ENCODE results near the gene RFESD.
"Not testable (repeated sequence)": the region's sequence is repeated elsewhere in the genome, so short reads cannot be mapped to it uniquely, and the experiment has no call there.

The RFESD gene

GRCh38 chr5:95632942-95633341, 13.6 kb upstream of the RFESD start:
- H3K4me1 Mint-ChIP-seq (ENCODE audit: low read depth in 2 of 2) = peaks cover 9 to 15% of the 10 kb centered on the region in 2 donors
- not testable (repeated sequence) for H3K27me3 Mint-ChIP-seq; H3K27ac Mint-ChIP-seq; H3K9me3 Mint-ChIP-seq; DNase-seq; ATAC-seq (replicated peaks); H3K4me3 Mint-ChIP-seq; H3K36me3 Mint-ChIP-seq (ENCODE audit: insufficient read depth)

DNA sequence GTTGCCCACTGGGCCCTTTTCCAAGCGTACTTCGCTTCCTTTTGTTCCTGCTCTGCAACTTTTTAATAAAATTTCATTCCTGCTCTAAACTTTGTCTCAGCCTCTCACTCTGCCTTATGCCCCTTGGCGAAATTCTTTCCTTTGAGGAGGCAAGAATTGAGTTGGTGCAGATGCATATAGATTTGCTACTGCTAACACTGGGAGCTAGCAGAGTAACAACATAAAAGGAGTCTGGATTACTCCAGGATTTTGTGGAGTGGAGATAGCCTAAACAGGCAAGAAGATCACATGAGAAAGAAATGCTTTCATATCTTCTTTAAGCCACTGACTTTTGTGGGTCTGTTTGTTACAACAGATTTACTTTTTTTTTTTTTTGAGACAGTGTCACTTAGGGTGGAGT, 12.9 kb upstream of the RFESD start:
- no peak overlapping the region for H3K27ac Mint-ChIP-seq
- H3K27me3 Mint-ChIP-seq = peaks cover 14 to 16% of the 10 kb centered on the region in 2 donors
- H3K9me3 Mint-ChIP-seq = no peaks in the 10 kb centered on the region
- no peak for ATAC-seq (replicated peaks)
- H3K4me1 Mint-ChIP-seq (ENCODE audit: low read depth in 2 of 2) = peaks cover 9 to 15% of the 10 kb centered on the region in 2 donors
- no peak overlapping the region for H3K4me3 Mint-ChIP-seq
- H3K36me3 Mint-ChIP-seq (ENCODE audit: insufficient read depth) = peaks cover 6% of the 10 kb centered on the region
- DNase-seq = no peak

GRCh38 chr5:95634081-95634480, 12.5 kb upstream of the RFESD start:
- H3K36me3 Mint-ChIP-seq (ENCODE audit: insufficient read depth) = peaks cover 6% of the 10 kb centered on the region
- H3K27me3 Mint-ChIP-seq = peaks cover 17 to 21% of the 10 kb centered on the region in 2 donors
- no peak for ATAC-seq (replicated peaks)

GRCh38 chr5:95638632-95639031, 7.9 kb upstream of the RFESD start:
- Mint-ChIP-seq H3K4me3 (no peak overlapping the region), H3K27ac (no peak overlapping the region), H3K36me3 (ENCODE audit: insufficient read depth) (no peaks in the 10 kb centered on the region), H3K9me3 (no peaks in the 10 kb centered on the region), H3K4me1 (ENCODE audit: low read depth in 2 of 2) (no peaks in the 10 kb centered on the region), H3K27me3 (peaks cover 24 to 27% of the 10 kb centered on the region in 2 donors)
- DNase-seq (no peak), ATAC-seq (replicated peaks) (no peak)

More at GRCh38 chr5:95634081-95634480, 12.5 kb upstream of the RFESD start:
- Mint-ChIP-seq H3K27ac (no peak overlapping the region), H3K4me3 (no peak overlapping the region), H3K9me3 (no peaks in the 10 kb centered on the region), H3K4me1 (ENCODE audit: low read depth in 2 of 2) (peaks cover 9 to 15% of the 10 kb centered on the region in 2 donors)
- no peak for DNase-seq

DNA sequence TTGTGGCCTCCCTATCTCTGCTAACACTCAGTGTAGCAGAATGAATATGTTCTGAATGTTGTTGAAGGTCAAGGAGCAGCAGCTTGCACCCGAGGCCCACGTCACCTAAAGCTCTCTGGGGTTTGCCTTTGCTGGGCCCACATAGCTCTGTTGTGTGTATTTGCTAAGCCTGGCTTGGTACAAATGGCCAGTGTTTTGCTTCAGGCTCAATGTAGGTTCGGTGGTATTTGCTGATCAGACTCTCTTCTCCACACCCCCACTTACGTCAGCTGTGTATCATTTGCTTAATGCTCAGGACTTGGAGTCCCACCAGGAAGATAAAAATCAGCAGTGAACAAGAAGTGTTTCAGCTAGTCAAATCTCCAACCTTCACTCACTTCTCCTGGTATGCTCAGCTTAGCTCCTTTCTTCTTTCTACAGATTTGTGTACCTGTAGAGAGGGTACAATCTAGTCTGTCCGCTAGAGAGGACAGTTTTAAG, 4.8 kb upstream of the RFESD start:
- Mint-ChIP-seq H3K27me3 (peaks cover 19 to 22% of the 10 kb centered on the region in 2 donors), H3K4me1 (ENCODE audit: low read depth in 2 of 2) (peaks cover 4 to 8% of the 10 kb centered on the region in 2 donors), H3K4me3 (no peak overlapping the region), H3K9me3 (no peaks in the 10 kb centered on the region), H3K36me3 (ENCODE audit: insufficient read depth) (peaks cover 7% of the 10 kb centered on the region), H3K27ac (no peak overlapping the region)
- ATAC-seq (replicated peaks) = no peak
- no peak for DNase-seq

DNA sequence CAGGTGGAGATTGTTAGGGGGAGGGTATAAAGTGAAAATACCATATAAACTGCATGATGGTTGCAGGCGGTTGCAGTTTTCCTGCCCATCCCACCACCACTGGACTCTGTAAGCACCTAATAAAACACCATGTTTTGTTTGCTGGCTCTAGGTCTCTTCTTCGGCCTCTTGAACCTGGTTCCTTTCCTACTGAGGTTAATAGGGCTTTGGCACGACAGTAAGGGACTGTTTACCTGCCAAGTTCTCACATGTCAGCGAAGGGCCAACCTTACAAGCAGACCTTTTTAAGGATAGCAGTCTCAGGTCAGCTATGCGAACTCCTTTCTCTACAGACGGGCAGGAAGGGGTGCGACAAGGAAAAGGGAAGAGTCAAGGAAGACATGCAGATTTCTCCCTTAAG, 3.4 kb upstream of the RFESD start:
- Mint-ChIP-seq H3K4me1 (ENCODE audit: low read depth in 2 of 2) (peaks cover 4 to 8% of the 10 kb centered on the region in 2 donors), H3K27me3 (peaks cover 15 to 16% of the 10 kb centered on the region in 2 donors), H3K9me3 (no peaks in the 10 kb centered on the region), H3K4me3 (no peak overlapping the region), H3K27ac (no peak overlapping the region), H3K36me3 (ENCODE audit: insufficient read depth) (peaks cover 10% of the 10 kb centered on the region)
- DNase-seq = no peak
- ATAC-seq (replicated peaks) = no peak

- peak; percentile 9 for ATAC-seq (replicated peaks)
- H3K4me1 Mint-ChIP-seq (ENCODE audit: low read depth in 2 of 2) = peaks cover 4 to 8% of the 10 kb centered on the region in 2 donors
- DNase-seq = peak; percentile 21 to 40 (median 38)
Measured at GRCh38 chr5:95644351-95645042, 2.1 kb upstream of the RFESD start.

GRCh38 chr5:95646226-95646568, 380 bp upstream of the RFESD start:
- Mint-ChIP-seq H3K4me3 (peak overlapping the region; percentile 80 to 85), H3K27ac (peak overlapping the region; percentile 90 to 92)
- not testable (repeated sequence) for H3K4me1 Mint-ChIP-seq (ENCODE audit: low read depth in 2 of 2); DNase-seq; H3K36me3 Mint-ChIP-seq (ENCODE audit: insufficient read depth); H3K9me3 Mint-ChIP-seq; ATAC-seq (replicated peaks); H3K27me3 Mint-ChIP-seq

More at GRCh38 chr5:95644351-95645042, 2.1 kb upstream of the RFESD start:
- H3K27ac Mint-ChIP-seq = peak overlapping the region in 1 of 2 donors; percentile 21
- peaks cover 3% of the 10 kb centered on the region in 2 donors for H3K27me3 Mint-ChIP-seq
- H3K4me3 Mint-ChIP-seq = no peak overlapping the region
- H3K9me3 Mint-ChIP-seq = no peaks in the 10 kb centered on the region
- H3K36me3 Mint-ChIP-seq (ENCODE audit: insufficient read depth) = peaks cover 10% of the 10 kb centered on the region

DNA sequence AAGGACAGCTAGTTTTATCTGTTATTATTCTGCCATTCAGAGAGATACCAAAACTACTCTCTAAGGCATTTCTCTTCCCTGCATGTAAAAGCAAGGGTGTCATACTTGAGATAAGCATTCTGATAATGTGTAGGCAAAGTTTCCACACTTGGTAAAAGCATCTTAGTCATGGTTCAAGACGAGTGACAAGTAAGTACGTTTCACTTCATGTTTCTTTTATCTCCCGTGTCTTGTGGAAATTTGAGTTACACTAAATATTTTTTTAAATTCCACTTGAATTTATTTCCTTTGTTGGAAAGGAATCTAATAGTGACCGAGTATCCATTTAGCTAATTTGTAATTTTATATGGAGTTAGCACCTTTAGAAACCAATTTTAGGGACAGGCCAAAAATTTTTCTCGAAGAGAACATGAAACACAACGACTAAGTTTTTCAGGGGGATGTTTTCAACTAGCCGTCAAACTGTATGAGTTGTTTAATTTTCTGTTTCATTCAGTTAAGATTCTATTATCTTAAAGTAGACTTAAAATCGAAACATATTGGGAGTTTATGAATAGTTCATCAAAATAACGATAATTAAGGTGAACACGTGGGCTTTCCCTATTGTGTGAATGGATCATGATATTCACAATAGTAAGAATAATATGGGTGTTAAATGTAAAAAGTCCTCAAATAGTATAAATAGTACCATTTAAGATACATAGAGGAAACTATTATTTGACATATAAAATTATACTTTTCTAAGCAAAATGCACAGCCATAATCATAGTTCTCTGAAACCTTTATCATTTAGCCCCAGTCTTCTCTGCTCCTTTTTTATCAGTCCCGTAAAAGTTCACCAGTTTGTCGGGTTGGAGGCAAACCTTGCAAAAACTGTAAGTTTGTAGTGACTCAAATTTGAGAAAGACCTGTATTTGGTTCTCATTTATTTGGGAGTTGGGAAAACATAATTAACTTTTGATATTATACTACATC, 1.6 kb downstream of the RFESD start:
- no peaks in the 10 kb centered on the region for H3K27me3 Mint-ChIP-seq
- no peak for ATAC-seq (replicated peaks)
- H3K27ac Mint-ChIP-seq = peak overlapping the region in 1 of 2 donors; percentile 62
- H3K9me3 Mint-ChIP-seq = no peaks in the 10 kb centered on the region
- no peak for DNase-seq
- peaks cover 10% of the 10 kb centered on the region for H3K36me3 Mint-ChIP-seq (ENCODE audit: insufficient read depth)
- peaks cover 4 to 8% of the 10 kb centered on the region in 2 donors for H3K4me1 Mint-ChIP-seq (ENCODE audit: low read depth in 2 of 2)
- peak overlapping the region in 1 of 2 donors; percentile 80 for H3K4me3 Mint-ChIP-seq

DNA sequence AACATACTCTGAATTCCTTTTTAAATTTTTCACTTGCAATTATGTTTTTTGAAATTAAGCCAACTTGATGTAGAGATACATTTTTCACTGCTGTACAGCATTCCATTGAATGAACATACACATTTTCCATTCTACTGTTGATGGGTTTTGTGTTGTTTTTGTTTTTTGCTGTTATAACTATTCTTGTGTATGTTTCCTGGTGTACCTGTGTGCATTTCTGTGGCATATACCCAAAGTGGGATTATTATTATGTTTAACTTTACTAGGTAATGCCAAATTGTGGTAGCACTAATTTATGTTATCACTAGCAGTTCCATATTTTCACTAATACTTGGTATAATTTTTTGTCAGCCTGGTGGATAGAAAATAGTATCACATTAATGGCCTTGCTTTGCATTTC, 2.7 kb downstream of the RFESD start:
- H3K4me1 Mint-ChIP-seq (ENCODE audit: low read depth in 2 of 2) = peaks cover 4 to 5% of the 10 kb centered on the region in 2 donors
- peaks cover 13% of the 10 kb centered on the region for H3K36me3 Mint-ChIP-seq (ENCODE audit: insufficient read depth)
- DNase-seq = no peak
- no peaks in the 10 kb centered on the region for H3K9me3 Mint-ChIP-seq
- H3K4me3 Mint-ChIP-seq = no peak overlapping the region
- no peak for ATAC-seq (replicated peaks)
- H3K27ac Mint-ChIP-seq = no peak overlapping the region
- no peaks in the 10 kb centered on the region for H3K27me3 Mint-ChIP-seq

GRCh38 chr5:95649842-95650620, 3.5 kb downstream of the RFESD start:
- DNase-seq = no peak
- Mint-ChIP-seq H3K4me3 (no peak overlapping the region), H3K4me1 (ENCODE audit: low read depth in 2 of 2) (peaks cover 3 to 4% of the 10 kb centered on the region in 2 donors), H3K27me3 (no peaks in the 10 kb centered on the region), H3K36me3 (ENCODE audit: insufficient read depth) (peaks cover 13% of the 10 kb centered on the region), H3K9me3 (no peaks in the 10 kb centered on the region), H3K27ac (no peak overlapping the region)
- ATAC-seq (replicated peaks) = no peak

GRCh38 chr5:95652849-95653248, 6.3 kb downstream of the RFESD start:
- Mint-ChIP-seq H3K4me1 (ENCODE audit: low read depth in 2 of 2) (no peaks in the 10 kb centered on the region), H3K27me3 (no peaks in the 10 kb centered on the region), H3K4me3 (no peak overlapping the region), H3K36me3 (ENCODE audit: insufficient read depth) (peaks cover 3% of the 10 kb centered on the region), H3K27ac (no peak overlapping the region), H3K9me3 (no peaks in the 10 kb centered on the region)
- no peak for DNase-seq
- no peak for ATAC-seq (replicated peaks)

- Mint-ChIP-seq H3K4me1 (ENCODE audit: low read depth in 2 of 2) (no peaks in the 10 kb centered on the region), H3K36me3 (ENCODE audit: insufficient read depth) (peaks cover 3% of the 10 kb centered on the region), H3K9me3 (no peaks in the 10 kb centered on the region), H3K27me3 (no peaks in the 10 kb centered on the region), H3K27ac (no peak overlapping the region), H3K4me3 (no peak overlapping the region)
- ATAC-seq (replicated peaks) (no peak), DNase-seq (no peak)
Measured at GRCh38 chr5:95654196-95654595, 7.6 kb downstream of the RFESD start.
